Epithelial cell of proximal tubule (primary cell): ENCODE measurements around the gene RAB3D. TPM values are rescaled to one million over a fixed set of nuclear protein-coding genes. Genes with fewer than 3 reads are reported as not detected.

Experiments used
- DNase-seq: peaks from one replicate; pipeline ENCODE4 v3.0.0-alpha.2; 2011; ENCODE audit warnings: low read depth
- H3K4me3 ChIP-seq: 2 replicates; pipeline ENCODE4 v1.5.1; 2011; ENCODE audit warnings: low read depth, mild to moderate bottlenecking, low read length
- total RNA-seq: library from RNA; depleted of rRNA; stranded (reverse); fragments of >200 nt; gene quantifications from 2 replicates; pipeline ENCODE4 v1.2.3, GENCODE V29; 2015
- TF ChIP-seq, protein P1 (sequence below): conservative IDR thresholded peaks from 2 replicates; pipeline ENCODE4 v1.5.1; 2012; ENCODE audit warnings: low read depth, mild to moderate bottlenecking, low read length

Gene RAB3D
- total RNA-seq, 1 donor from 2014 or later: 18.3 TPM

DNA sequence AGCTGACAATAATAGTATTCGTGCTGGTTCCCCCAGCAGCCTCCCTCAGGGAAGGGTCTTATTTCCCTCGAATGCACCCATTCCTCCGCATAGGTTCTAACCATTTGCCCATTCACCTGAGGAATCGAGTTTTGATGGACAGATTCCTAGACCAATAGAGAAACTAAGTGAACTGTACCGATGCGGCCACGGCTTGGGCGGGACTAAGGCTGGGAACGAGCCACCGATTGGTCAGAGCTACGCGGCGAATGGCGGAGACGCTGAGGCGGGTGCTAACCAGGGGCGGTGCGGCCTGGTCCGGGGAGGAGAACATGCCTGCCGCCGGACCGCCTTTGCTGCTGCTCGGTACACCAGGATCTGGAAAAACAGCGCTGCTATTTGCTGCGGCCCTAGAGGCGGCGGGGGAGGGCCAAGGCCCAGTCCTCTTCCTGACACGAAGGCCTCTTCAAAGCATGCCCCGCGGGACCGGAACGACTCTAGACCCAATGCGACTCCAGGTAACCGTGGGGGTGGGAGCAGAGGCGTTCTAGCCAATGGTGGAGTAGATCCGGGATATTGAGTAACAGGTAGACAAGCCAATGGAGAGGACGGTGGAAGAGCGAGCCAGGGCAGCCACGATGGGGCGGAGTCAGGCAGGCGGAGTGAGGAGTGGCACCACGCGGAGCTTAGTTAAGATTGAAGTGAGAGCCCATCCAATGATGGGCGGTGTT, 35.1 kb upstream of the RAB3D start, which contains the start of gene SWSAP1:
Gene SWSAP1, plus strand, starts transcription at position 234 of the 710 bp plus-strand sequence. Its CDS starts 15 bp downstream, at position 249.
- TF ChIP-seq, protein P1, sequence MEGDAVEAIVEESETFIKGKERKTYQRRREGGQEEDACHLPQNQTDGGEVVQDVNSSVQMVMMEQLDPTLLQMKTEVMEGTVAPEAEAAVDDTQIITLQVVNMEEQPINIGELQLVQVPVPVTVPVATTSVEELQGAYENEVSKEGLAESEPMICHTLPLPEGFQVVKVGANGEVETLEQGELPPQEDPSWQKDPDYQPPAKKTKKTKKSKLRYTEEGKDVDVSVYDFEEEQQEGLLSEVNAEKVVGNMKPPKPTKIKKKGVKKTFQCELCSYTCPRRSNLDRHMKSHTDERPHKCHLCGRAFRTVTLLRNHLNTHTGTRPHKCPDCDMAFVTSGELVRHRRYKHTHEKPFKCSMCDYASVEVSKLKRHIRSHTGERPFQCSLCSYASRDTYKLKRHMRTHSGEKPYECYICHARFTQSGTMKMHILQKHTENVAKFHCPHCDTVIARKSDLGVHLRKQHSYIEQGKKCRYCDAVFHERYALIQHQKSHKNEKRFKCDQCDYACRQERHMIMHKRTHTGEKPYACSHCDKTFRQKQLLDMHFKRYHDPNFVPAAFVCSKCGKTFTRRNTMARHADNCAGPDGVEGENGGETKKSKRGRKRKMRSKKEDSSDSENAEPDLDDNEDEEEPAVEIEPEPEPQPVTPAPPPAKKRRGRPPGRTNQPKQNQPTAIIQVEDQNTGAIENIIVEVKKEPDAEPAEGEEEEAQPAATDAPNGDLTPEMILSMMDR: no peak

DNA sequence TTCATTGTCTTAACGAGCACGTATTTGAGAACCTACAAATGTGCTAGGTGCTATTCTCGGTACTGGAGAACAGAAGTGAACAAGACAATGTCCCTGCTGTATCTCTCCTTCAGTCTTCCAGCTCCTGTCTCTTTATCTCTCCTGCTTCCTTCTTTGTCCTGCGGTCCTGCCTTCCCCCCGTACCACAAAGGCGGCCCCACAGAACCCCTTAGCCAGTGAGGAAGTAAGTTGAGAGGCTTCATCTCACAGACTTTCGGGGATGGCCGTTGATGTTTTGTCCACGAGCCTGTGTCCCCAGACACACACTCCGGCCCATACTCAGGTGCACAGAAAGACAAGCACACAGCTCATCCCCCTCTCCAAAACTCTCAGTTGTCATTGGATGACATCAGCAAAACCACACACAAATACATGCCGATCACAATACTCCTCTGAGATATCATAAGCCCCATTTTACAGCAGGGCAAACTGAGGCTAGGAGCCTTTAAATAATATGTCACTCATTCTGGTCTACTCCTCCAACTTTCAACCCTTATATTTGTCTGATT, 34.5 kb upstream of the RAB3D start:
- DNase-seq: no peak
- peak overlapping the region; percentile 82 for H3K4me3 ChIP-seq
- TF ChIP-seq, protein P1: no peak

More for the DNA sequence above, 35.1 kb upstream of the RAB3D start, which contains the start of gene SWSAP1:
- peak; percentile 94 for DNase-seq
- H3K4me3 ChIP-seq: peak within 1 kb of the TSS; percentile 82

DNA sequence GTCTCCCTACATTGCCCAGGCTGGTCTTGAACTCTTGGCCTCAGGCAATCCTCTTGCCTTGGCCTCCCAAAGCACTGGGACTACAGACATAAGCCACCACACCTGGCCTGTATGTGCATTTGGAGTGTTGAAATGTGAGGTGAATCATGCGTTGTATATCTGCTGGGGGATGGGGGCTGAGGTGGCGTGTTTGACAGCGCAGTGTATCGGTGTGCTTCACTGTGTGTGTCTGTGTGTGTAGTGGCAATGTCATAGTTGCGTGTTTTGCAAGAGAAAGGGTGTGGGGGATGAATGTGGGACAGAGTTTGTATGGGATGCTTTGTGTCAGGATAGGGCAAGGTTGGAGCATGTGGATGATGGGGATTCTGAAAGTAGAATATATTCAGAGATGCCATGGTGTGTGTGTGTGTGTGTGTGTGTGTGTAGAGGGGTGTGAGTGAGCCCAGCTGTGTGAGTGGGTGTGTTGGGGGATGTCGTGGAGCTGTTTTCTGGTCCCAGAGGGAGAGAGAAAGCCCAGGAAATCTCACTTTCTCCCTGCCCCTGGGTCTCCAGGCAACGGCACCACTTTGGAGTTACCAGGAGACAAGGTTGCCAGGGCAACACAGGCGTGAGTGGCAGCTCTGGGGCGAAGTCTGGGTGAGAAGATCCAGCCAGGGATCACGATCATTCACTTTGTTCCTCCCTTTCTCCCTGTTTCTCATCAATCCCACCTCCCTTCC, 33.9 kb upstream of the RAB3D start:
- no peak for DNase-seq
- TF ChIP-seq, protein P1: no peak

DNA sequence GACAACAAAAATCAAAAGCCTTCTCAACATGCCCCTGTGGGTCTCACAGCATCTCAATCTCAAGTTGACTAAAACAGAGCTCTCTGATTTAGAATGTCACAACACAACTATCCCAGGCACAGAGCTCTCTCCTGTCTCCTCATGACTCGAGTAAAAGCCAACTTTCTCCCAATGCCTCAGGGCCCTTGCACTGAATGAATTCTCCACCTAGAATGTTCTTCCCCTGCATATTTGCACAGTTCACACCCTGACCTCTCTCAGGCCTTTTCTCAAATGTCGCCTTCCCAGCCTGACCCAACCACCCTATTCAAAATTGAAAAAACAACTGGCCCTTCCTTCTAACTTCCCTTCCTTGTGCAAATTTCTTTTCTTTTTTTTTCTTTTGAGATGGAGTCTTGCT, 31.3 kb upstream of the RAB3D start:
- TF ChIP-seq, protein P1: no peak
- no peak for DNase-seq
- no peak overlapping the region for H3K4me3 ChIP-seq

More for the DNA sequence above, 33.9 kb upstream of the RAB3D start:
- no peak overlapping the region for H3K4me3 ChIP-seq

DNA sequence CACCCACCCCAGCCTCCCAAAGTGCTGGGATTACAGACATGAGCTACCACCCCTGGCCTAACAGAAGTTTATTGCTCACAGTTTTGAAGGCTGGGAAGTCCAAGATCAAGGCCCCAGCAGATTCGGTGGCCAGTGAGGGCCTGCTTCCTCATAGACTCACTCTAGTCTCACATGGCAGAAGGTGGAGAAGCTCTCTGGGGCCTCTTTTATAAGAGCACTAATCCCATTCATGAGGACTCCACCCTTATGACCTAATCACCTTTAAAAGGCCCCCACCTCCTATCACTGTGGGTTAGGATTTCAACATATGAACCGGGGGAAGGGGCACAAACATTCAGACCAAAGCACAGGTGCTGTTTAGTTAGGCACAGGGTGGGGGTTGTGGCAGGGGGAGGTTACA, 28.1 kb upstream of the RAB3D start:
- H3K4me3 ChIP-seq: no peak overlapping the region
- TF ChIP-seq, protein P1: no peak
- no peak for DNase-seq

DNA sequence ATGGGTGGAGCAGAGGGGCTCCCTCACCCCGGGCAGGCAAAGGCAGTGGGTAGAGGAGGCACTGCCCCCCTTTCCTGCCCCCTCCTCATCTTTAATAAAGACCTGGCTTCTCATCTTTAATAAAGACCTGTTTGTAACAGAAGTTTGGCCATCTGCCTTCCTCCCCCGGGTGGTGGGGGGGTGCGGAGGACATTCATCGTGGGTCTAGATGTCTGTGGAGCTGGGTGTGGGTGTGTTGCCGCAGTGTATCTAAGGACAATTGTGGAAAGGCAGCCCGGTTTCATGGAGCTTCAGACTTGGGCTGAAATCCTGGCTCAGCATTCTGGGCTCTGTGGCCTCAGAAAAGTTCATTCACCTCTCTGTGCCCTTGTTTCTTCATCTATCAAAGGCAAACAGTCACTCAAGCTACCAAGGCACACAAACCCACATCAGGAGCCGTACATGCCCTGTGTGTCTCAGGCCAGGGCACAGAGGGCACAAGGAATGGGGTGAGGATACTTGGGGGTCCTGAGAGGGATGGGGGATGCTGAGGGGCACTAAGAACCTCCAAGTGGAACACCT, 26.2 kb upstream of the RAB3D start:
- no peak for DNase-seq
- H3K4me3 ChIP-seq: no peak overlapping the region
- TF ChIP-seq, protein P1: no peak
